ENCODE data around the gene LRRC4B. TPM values are rescaled to one million over a fixed set of nuclear protein-coding genes. Genes with fewer than 3 reads are reported as not detected.

Gene LRRC4B
- polyA plus RNA-seq, 1 donor (not counting 4 experiments of a cell fraction or from before 2014, with no cell fraction given) = not detected

GRCh38 chr19:50567052-50567841 is 988 bp downstream of the LRRC4B start:
- no peaks in the 10 kb centered on the region for H3K79me2 ChIP-seq (ENCODE audit: control insufficient read depth, insufficient read depth, low read length)
- no peaks in the 10 kb centered on the region for H3K4me1 ChIP-seq (ENCODE audit: control insufficient read depth, extremely low read depth, insufficient read depth, low read length)
- DNase-seq (ENCODE audit: low read depth, low spot score) (no peak), FAIRE-seq (no peak)
- no peaks in the 10 kb centered on the region for H3K9me1 ChIP-seq (ENCODE audit: control insufficient read depth, extremely low read depth, insufficient read depth, low read length)
- peaks cover 45% of the 10 kb centered on the region for H3K27me3 ChIP-seq (ENCODE audit: control insufficient read depth, extremely low read depth, insufficient read depth, low read length)
- TF ChIP-seq, protein P1, sequence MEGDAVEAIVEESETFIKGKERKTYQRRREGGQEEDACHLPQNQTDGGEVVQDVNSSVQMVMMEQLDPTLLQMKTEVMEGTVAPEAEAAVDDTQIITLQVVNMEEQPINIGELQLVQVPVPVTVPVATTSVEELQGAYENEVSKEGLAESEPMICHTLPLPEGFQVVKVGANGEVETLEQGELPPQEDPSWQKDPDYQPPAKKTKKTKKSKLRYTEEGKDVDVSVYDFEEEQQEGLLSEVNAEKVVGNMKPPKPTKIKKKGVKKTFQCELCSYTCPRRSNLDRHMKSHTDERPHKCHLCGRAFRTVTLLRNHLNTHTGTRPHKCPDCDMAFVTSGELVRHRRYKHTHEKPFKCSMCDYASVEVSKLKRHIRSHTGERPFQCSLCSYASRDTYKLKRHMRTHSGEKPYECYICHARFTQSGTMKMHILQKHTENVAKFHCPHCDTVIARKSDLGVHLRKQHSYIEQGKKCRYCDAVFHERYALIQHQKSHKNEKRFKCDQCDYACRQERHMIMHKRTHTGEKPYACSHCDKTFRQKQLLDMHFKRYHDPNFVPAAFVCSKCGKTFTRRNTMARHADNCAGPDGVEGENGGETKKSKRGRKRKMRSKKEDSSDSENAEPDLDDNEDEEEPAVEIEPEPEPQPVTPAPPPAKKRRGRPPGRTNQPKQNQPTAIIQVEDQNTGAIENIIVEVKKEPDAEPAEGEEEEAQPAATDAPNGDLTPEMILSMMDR (optimal IDR thresholded peaks at IDR 0.05 in 1 of 3, IDR thresholded peaks at IDR 0.05 in 1 of 3, conservative IDR thresholded peaks at IDR 0.05 in 1 of 3; ENCODE audit: extremely low read depth in 1 of 3, insufficient read depth in 2 of 3, low read length in 3 of 3) = no peak
- TF ChIP-seq EZH2 (IDR thresholded peaks at IDR 0.05; ENCODE audit: low read length) = no peak
- no peak overlapping the region for H3K4me2 ChIP-seq (ENCODE audit: control insufficient read depth, extremely low read depth, insufficient read depth, low read depth, low read length)
- no peaks in the 10 kb centered on the region for H3K9me3 ChIP-seq (ENCODE audit: control insufficient read depth, low read depth, low read length)
- dilution Hi-C loops (cut with MboI; ENCODE audit: extremely low pct_ligation_motif_present, low sequenced_read_pairs) = no loop called here
- no peaks in the 10 kb centered on the region for H3K36me3 ChIP-seq (ENCODE audit: control insufficient read depth in 2 of 2, extremely low read depth in 1 of 2, insufficient read depth in 2 of 2, low read length in 2 of 2)
- no peak overlapping the region for H2AFZ ChIP-seq (ENCODE audit: control insufficient read depth, low read length)
- H3K4me3 ChIP-seq (ENCODE audit: control insufficient read depth in 2 of 3, extremely low read depth in 1 of 3, insufficient read depth in 2 of 3, low read depth in 1 of 3, low read length in 3 of 3) = no peak overlapping the region
- no peak overlapping the region for H3K27ac ChIP-seq (ENCODE audit: control insufficient read depth, insufficient read depth, low read length)
- H3K9ac ChIP-seq (ENCODE audit: control insufficient read depth, extremely low read depth, insufficient read depth, low read length) = no peak overlapping the region
- H4K20me1 ChIP-seq (ENCODE audit: control insufficient read depth, extremely low read depth, insufficient read depth, low read length) = no peaks in the 10 kb centered on the region

- Histone ChIP-seq H3K9me3 (ENCODE audit: control insufficient read depth, low read depth, low read length) (no peaks in the 10 kb centered on the region), H3K4me1 (ENCODE audit: control insufficient read depth, extremely low read depth, insufficient read depth, low read length) (no peaks in the 10 kb centered on the region), H3K4me3 (ENCODE audit: control insufficient read depth in 2 of 3, extremely low read depth in 1 of 3, insufficient read depth in 2 of 3, low read depth in 1 of 3, low read length in 3 of 3) (no peak overlapping the region), H3K4me2 (ENCODE audit: control insufficient read depth, extremely low read depth, insufficient read depth, low read depth, low read length) (no peak overlapping the region), H3K9me1 (ENCODE audit: control insufficient read depth, extremely low read depth, insufficient read depth, low read length) (no peaks in the 10 kb centered on the region), H3K9ac (ENCODE audit: control insufficient read depth, extremely low read depth, insufficient read depth, low read length) (no peak overlapping the region), H3K79me2 (ENCODE audit: control insufficient read depth, insufficient read depth, low read length) (no peaks in the 10 kb centered on the region), H3K27me3 (ENCODE audit: control insufficient read depth, extremely low read depth, insufficient read depth, low read length) (peaks cover 45% of the 10 kb centered on the region), H4K20me1 (ENCODE audit: control insufficient read depth, extremely low read depth, insufficient read depth, low read length) (no peaks in the 10 kb centered on the region), H3K36me3 (ENCODE audit: control insufficient read depth in 2 of 2, extremely low read depth in 1 of 2, insufficient read depth in 2 of 2, low read length in 2 of 2) (no peaks in the 10 kb centered on the region), H2AFZ (ENCODE audit: control insufficient read depth, low read length) (no peak overlapping the region), H3K27ac (ENCODE audit: control insufficient read depth, insufficient read depth, low read length) (no peak overlapping the region)
- DNase-seq (ENCODE audit: low read depth, low spot score) (no peak), FAIRE-seq (no peak)
- TF ChIP-seq, protein P1 (optimal IDR thresholded peaks at IDR 0.05 in 1 of 3, IDR thresholded peaks at IDR 0.05 in 1 of 3, conservative IDR thresholded peaks at IDR 0.05 in 1 of 3; ENCODE audit: extremely low read depth in 1 of 3, insufficient read depth in 2 of 3, low read length in 3 of 3) = no peak
- peak; percentile 46 for TF ChIP-seq EZH2 (IDR thresholded peaks at IDR 0.05; ENCODE audit: low read length)
- dilution Hi-C loops (cut with MboI; ENCODE audit: extremely low pct_ligation_motif_present, low sequenced_read_pairs) = no loop called here
Observed at GRCh38 chr19:50565984-50566903, 2.0 kb downstream of the LRRC4B start.
